A204.1 (cell line): ENCODE measurements around the gene TPO.
"Not testable (repeated sequence)": the region's sequence is repeated elsewhere in the genome, so short reads cannot be mapped to it uniquely, and the experiment has no call there.

Source experiments
- FAIRE-seq: peaks from 2 replicates; lab custom pipeline; 2012; peaks lifted over from hg19 to GRCh38; lab: Jason Lieb, UNC

TPO gene

DNA sequence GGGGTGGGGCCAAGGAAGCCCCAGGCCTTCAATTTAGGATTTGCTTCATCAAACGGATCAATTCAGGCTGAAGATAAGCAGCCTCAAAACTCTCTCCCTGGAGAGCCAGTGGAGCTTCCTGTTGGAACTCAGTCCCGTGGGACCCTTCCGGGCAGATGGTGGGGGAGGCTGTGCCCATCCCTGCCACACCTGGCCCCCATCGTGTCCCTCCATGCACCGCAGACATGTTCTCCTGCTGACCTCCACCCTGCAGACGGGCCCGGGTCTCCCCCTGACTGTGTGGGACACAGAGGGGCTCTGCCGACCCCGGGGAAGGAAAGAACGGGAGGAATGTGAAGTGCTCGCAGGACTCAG lies 144.2 kb downstream of the TPO start:
- no peak for FAIRE-seq

- no peak for FAIRE-seq
Measured at GRCh38 chr2:1559589-1560175, 146.4 kb downstream of the TPO start.

DNA sequence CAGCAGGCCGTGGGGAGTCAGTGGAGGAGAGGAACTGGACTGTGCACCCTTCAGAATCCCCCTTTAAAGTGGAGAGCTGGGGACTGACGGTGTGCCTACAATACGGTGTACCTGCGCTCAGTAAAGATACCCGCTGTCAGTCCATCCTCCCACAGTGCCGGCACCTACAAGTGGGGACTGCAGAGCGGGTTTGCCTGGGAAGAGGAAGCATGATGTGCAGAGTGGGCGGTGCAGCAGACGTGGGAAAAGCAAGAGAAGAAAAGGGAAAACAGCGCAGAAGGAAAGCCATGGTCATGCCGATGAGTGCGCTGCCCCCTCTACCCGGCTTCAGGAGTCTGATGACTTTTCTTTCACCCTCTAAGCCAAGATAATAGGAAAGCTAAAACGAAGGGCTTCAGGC lies 148.0 kb downstream of the TPO start:
- FAIRE-seq: no peak

DNA sequence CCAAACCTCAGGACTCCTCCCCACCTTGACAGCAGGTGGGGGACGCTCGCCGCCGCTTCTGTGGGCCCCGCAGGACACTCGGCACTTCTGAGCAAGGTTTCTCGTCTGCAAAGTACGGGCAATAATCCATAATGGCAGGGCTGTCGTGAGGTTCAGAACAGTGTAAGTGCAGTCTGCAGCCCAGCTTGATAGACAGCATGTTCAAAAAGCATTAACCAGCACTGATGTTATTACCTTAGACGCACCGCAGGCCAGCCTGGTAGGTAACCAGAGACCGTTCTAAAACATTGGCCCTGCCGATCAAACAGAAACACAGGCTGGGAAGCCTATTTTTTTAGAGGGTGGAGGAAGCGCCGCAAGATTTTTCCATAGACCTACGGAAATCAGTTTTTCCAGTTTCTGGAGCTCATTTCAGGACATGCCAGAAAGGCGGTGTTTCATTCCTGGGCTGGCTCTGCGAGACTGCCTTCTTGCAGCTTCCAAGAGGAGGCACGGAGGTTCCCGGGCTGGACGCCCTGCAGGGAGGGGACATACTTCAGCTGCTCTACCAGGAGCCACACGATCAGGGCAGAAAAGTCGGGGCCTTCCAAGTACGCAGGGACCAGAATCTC lies 148.7 kb downstream of the TPO start:
- FAIRE-seq: no peak

GRCh38 chr2:1563084-1563857 lies 150.0 kb downstream of the TPO start:
- FAIRE-seq: no peak

DNA sequence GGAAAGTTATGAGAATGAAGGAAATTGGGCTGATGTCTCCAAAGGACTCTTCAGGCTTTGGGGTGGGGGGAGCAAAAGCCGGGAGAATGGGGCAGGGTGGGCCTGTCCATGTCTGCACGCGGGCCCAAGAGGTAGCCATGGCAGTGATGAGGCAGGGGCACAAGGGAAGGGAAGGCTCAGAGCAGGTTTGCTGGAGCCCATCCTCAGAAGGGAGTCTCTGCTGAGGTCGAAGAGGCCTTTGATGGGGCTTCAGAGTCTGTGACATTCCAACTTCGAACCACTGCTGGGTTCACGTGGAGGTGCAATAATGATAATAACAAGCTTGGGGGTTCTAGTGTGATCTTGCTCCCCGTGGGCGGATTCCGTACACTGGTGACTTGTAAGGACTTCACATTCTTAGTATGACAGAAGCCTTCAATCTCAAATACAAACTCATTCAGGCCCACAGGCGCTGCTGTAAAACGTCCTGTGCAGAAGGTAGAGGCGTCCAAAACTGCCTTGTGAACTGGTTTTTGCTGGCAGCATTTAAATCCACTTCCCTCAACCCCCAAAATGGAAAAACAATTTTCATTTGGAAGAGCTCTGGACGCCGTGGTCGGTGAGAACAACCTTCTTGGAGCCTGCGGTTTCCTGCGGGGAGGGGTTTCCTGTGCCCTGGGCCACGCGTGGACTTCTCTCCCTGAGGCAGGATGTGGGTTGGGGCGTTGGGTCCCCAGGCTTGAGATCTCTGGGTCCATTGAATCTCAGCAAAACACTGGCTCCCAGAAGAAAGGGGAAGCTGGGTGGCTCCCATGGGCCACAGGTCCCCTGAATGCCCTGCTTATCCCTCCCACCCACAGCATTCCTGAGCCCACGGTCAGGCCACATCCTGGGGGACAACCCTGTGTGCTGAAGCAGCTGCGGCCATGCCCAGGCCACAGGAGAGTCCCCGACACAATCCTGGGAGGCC lies 151.0 kb downstream of the TPO start:
- FAIRE-seq: no peak

DNA sequence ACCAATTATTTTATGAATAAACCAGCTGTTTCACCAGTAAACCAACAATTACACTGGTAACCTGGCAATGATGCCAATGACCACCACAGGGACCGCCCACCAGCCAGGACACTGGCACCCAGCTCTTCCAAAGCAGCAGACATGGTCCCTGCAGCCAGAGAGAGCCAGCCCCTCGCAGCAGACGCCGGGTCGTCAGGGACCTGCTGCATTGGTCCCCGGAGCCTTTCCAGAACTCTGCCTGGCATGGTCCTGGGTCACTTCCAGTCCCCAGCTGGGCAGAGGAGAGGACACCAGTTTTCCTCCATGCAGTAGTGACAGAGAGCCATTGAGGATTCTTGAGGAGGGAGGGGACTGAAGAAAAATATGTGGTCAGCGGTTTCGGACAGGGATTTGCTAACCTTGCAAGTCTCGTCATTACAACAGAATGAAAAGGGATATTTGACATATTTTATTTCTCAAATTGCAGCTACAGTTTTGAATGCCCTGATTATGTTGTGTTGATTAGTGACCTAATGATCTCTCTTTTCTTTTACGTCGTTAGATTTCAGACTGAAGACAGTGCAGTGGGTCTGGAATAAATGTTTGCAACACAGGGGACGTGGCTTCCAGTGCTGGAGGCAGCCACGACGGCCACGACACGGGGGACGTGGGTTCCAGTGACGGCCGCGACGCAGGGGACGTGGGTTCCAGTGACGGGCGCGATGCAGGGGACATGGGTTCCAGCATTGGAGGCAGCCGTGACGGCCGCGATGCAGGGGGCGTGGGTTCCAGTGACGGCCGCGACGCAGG lies 154.5 kb downstream of the TPO start:
- FAIRE-seq: no peak

DNA sequence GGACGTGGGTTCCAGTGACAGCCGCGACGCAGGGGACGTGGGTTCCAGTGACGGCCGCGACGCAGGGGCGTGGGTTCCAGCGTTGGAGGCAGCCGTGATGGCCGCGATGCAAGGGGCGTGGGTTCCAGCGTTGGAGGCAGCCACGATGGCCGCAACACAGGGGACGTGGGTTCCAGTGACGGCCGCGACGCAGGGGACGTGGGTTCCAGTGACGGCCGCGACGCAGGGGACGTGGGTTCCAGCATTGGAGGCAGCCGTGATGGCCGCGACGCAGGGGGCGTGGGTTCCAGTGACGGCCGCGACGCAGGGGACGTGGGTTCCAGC lies 155.0 kb downstream of the TPO start:
- FAIRE-seq: not testable (repeated sequence)

DNA sequence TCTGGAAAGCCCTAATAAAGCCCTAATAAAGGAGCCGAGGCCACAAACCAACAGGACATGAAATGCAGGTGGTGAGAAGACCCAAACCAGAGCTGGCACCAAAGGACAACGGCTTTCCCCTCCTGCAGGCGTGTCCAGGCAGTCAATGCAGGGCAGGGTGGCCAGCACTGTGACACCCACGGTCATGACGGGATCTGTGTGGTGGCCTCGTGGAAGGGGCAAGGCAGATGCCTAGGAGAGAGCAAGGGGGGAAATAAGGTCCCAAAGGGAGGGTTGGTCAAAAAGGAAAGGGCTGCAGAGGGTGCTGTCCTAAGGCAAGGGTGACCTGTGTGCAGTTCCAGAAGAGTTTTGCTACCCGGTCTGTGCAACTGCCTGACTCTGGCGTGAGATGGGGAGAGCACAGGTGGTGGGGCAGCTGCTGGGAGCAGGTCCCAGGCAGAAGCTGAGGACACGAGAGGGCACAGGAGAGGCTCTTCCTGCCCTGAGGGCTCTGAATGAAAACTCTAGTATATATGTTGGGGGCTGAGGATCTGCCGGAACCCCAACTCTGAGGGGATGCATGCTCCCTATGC lies 156.7 kb downstream of the TPO start:
- no peak for FAIRE-seq

- no peak for FAIRE-seq
Measured at GRCh38 chr2:1571477-1572417, 158.5 kb downstream of the TPO start.

DNA sequence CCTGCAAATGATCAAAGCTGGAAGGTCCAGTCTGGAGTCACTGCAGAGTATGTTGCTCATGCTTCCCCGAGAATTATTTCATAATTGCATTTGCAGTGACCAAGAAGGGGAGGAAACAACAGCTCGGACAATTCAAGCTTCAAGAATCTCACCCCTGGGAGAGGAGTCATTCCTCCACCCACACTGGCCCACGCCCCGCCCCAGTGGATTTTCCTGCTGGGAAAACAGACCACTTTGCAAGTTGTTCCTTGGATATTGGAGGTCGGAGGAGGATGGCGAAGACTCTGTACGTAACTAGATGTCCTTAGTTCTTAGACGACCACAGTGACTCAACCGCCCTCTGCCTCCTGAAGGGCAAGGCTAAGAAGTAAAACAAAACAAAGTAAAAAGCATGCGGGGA lies 159.4 kb downstream of the TPO start:
- FAIRE-seq: no peak

DNA sequence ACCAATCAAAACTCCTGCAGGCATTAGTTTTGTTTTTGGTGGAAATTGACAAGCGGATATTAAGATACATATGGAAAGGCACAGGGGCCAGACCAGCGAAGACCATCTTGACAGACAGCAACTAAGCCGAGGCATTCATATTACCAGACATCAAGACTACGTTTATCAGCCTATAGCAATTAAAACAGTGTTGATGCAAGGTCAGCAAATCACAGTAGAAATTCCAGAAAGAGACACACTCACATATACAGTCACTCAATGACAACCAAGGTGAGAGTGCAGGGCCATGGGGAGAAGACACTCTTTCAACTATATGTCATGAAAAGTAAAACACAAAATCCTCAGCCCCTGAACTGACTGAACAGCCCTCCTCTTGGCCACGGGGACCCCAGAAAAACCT lies 164.6 kb downstream of the TPO start:
- no peak for FAIRE-seq

DNA sequence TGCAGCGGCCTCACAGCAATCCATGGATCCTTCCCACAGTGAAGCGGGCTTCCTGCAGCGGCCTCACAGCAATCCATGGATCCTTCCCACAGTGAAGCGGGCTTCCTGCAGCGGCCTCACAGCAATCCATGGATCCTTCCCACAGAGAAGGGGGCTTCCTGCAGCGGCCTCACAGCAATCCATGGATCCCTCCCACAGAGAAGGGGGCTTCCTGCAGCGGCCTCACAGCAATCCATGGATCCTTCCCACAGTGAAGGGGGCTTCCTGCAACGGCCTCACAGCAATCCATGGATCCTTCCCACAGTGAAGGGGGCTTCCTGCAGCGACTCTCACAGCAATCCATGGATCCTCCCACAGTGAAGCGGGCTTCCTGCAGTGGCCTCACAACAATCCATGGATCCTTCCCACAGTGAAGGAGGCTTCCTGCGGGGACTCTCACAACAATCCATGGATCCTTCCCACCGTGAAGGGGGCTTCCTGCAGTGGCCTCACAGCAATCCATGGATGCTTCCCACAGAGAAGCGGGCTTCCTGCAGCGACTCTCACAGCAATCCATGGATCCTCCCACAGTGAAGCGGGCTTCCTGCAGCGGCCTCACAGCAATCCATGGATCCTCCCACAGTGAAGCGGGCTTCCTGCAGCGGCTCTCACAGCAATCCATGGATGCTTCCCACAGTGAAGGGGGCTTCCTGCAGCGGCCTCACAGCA lies 168.1 kb downstream of the TPO start:
- FAIRE-seq: not testable (repeated sequence)

DNA sequence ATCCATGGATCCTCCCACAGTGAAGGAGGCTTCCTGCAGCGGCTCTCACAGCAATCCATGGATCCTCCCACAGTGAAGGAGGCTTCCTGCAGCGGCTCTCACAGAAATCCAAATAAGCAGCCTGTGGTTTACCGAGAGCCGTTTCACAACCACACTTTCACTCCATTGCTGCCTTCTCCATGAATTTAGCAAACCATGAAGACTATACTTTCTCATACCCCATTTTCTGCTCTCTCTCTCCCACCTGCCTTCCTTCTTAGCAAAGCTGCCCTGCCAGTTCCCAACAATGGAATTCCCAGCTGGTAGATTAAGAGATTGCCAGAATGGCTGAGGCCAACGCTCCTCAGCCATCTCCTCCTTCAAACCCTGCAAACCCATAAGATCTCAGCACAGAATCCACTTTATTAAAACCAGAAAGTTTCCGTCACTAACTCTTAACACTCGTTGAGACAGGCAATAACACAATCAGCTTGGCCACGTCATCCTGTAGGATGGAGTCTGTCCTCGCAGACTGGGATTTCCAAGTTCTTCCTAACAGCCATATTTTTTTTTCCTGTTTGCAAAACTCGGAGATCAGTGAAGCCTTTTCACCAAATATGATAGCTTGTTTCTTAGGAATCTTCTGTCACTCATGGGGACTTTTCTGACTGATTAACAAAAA lies 168.8 kb downstream of the TPO start:
- no peak for FAIRE-seq

DNA sequence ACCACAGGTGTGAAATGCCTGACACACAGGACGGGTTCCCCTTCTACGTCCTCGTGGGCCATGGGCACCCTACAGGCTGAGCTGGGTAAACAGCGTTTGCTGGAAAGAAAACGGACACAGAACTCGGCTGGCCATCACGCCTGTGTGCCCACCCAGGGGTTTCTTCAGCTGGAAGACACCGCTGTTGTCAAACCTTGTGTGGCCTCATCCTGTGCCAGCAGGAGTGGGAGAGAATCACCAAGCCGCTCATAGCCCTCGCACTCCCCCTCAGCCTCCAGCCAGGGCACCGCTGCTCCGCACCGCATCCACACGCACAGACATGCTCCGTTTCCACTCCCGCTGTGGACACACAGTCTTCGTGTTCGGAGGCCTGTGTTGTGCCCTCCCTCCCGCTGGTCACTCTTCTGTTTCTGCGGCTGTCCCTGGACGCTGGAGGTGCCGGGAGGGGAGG lies 169.7 kb downstream of the TPO start:
- no peak for FAIRE-seq

- FAIRE-seq: no peak
Measured at GRCh38 chr2:1584051-1584531, 170.8 kb downstream of the TPO start.

GRCh38 chr2:1584691-1585485 lies 171.6 kb downstream of the TPO start:
- no peak for FAIRE-seq

GRCh38 chr2:1585635-1586034 lies 172.4 kb downstream of the TPO start:
- no peak for FAIRE-seq
